Measurements from ENCODE around the gene QKI.
"Not testable (repeated sequence)": the region's sequence is repeated elsewhere in the genome, so short reads cannot be mapped to it uniquely, and the experiment has no call there.

The QKI gene

GRCh38 chr6:163414117-163414945, at the start of gene QKI:
Gene QKI, plus strand, starts transcription at chr6:163414718. Its CDS starts 476 bp downstream, at chr6:163415194.
- DNase-seq (ENCODE audit: low read depth in 3 of 3) = peak; percentile 62 to 80 (median 69)

- no peak for DNase-seq (ENCODE audit: low read depth in 3 of 3)
Measured at GRCh38 chr6:163366288-163366687, 48.2 kb upstream of the QKI start.

GRCh38 chr6:163367497-163368183, 46.9 kb upstream of the QKI start:
- DNase-seq (ENCODE audit: low read depth in 3 of 3) = no peak

- DNase-seq (ENCODE audit: low read depth in 3 of 3) = no peak
Measured at GRCh38 chr6:163369141-163369540, 45.4 kb upstream of the QKI start.

GRCh38 chr6:163369628-163370365, 44.7 kb upstream of the QKI start:
- DNase-seq (ENCODE audit: low read depth in 3 of 3) = no peak

- DNase-seq (ENCODE audit: low read depth in 3 of 3) = no peak
Measured at GRCh38 chr6:163370464-163371117, 43.9 kb upstream of the QKI start.

- DNase-seq (ENCODE audit: low read depth in 3 of 3) = no peak
Measured at GRCh38 chr6:163371129-163371528, 43.4 kb upstream of the QKI start.

GRCh38 chr6:163373240-163373639, 41.3 kb upstream of the QKI start:
- no peak for DNase-seq (ENCODE audit: low read depth in 3 of 3)

- DNase-seq (ENCODE audit: low read depth in 3 of 3) = no peak
Measured at GRCh38 chr6:163375361-163375760, 39.2 kb upstream of the QKI start.

GRCh38 chr6:163376187-163376586, 38.3 kb upstream of the QKI start:
- no peak for DNase-seq (ENCODE audit: low read depth in 3 of 3)

GRCh38 chr6:163377561-163377960, 37.0 kb upstream of the QKI start:
- DNase-seq (ENCODE audit: low read depth in 3 of 3) = no peak

- DNase-seq (ENCODE audit: low read depth in 3 of 3) = no peak
Measured at GRCh38 chr6:163380216-163380615, 34.3 kb upstream of the QKI start.

GRCh38 chr6:163381118-163381756, 33.3 kb upstream of the QKI start:
- no peak for DNase-seq (ENCODE audit: low read depth in 3 of 3)

GRCh38 chr6:163383396-163383795, 31.1 kb upstream of the QKI start:
- not testable (repeated sequence) for DNase-seq (ENCODE audit: low read depth in 3 of 3)

- DNase-seq (ENCODE audit: low read depth in 3 of 3) = no peak
Measured at GRCh38 chr6:163383912-163384311, 30.6 kb upstream of the QKI start.

GRCh38 chr6:163384510-163384909, 30.0 kb upstream of the QKI start:
- DNase-seq (ENCODE audit: low read depth in 3 of 3) = no peak

- not testable (repeated sequence) for DNase-seq (ENCODE audit: low read depth in 3 of 3)
Measured at GRCh38 chr6:163385503-163385902, 29.0 kb upstream of the QKI start.

- DNase-seq (ENCODE audit: low read depth in 3 of 3) = no peak
Measured at GRCh38 chr6:163386329-163386908, 28.1 kb upstream of the QKI start.

GRCh38 chr6:163387317-163387716, 27.2 kb upstream of the QKI start:
- no peak for DNase-seq (ENCODE audit: low read depth in 3 of 3)

- DNase-seq (ENCODE audit: low read depth in 3 of 3) = no peak
Measured at GRCh38 chr6:163389354-163389753, 25.2 kb upstream of the QKI start.

GRCh38 chr6:163390770-163391169, 23.7 kb upstream of the QKI start:
- DNase-seq (ENCODE audit: low read depth in 3 of 3) = no peak

Data from stimulated activated CD4-positive, alpha-beta T cell treated with anti-CD3 and anti-CD28 coated beads, TNF-alpha, amount 100 ng/mL, for 24 hours (primary cell).